Epithelial cell of prostate (primary cell): ENCODE measurements around the gene GAS2L3.
A peak's percentile ranks its signal among the peaks of the same experiment; 100 is the strongest.
"Not testable (repeated sequence)": the region's sequence is repeated elsewhere in the genome, so short reads cannot be mapped to it uniquely, and the experiment has no call there.

ENCODE experiments used
- DNase-seq: peaks from one replicate; pipeline ENCODE4 v3.0.0-alpha.2; 2011; ENCODE audit warnings: low read depth, low spot score
- H3K27ac ChIP-seq: fragments of 450-650 bp; 2 replicates; pipeline ENCODE4 v1.5.1; 2017; ENCODE audit warnings: mild to moderate bottlenecking

The GAS2L3 gene

DNA sequence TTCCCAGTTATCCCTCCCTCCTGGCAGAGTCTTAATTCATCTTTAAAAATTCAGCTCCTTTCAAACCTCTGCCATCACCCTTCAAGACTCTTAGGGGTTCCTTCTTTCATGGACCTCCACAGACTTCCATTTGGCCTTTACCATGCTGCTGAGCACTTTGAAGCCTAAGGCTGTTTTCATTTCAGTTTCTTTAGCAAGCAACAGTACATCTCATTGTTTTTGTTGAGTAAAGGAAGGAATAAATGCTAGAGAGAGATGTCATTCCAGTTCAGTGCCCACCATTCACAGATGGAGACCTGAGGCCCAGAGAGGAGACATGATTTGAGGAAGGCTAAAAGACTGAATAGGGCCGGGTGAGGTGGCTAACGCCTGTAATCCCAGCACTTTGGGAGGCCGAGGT lies 1.3 kb upstream of the GAS2L3 start:
- H3K27ac ChIP-seq, result no peak overlapping the region
- no peak for DNase-seq

DNA sequence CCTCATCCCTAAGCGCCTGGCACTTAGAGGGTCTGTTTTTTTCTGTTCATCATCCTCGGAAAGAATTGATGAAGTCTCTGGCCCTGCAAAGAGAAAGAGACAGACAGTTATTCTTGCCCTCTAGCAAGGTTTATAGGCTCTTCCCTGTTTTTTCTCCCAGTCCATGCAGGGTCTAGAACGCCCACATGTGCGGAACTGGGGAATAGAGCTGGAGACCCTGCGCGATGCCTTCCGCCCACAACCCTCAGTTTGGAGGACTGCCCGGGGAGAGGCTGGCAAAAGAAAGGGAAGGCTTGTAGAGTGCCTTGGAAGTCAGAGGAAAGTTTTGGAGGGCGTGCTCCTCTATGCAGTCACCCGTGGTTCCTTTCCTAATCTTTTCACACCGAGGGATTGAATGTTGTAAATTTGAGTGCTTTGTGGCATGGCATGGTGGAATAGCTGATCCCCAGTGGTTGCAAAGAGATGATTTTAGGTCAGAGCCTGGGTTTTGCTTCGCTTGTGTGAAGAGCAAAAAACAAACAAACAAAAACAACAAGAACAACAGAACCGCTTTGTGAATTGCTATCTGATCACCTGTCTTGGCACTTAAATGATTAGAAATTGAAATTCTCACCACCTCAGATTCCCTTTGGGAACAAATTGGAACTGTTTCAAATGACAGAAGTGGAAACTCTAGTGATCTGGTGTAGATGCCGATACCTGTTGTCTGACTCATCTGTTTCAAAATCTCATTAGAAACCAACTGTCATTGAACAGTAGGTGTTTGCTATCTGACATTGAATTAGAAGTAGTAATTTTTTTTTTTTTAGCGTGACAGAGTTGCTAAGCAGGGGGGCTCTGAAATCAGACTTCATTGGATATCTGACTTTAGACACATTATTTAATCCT lies 947 bp downstream of the GAS2L3 start:
- H3K27ac ChIP-seq, result peak overlapping the region; percentile 44
- no peak for DNase-seq

DNA sequence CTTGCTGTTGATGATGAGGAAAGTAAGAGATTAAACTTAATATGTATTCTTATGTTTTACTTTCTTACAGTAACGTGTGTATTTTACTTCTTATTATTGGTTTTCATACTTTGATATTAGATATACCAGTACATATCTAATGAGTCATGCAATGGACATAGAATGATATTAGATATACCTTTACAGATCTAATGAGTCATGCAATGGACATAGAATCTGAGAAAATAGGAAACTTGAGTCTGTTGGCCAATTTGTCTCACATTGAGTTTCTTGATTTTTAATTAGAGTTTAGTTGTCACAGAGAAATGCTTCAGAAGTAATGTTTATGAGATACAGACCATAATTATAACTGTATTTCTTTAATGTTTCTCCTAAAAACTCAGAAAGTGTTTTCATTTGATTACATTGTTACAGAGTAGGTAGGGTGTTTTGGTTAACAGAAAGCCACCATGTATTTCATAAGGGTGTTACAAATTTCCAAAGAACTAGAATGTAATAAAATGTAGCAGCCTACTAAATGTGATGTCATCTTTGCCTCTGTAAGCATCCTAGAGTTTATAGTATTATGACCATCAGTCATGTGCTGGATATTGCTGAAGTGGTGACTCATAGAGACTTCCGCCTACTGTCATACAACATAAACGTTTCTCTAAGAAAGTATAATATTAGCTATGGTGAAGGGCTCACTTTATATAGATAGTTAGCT lies 3.0 kb downstream of the GAS2L3 start:
- DNase-seq, result peak; percentile 70
- peak overlapping the region; percentile 63 for H3K27ac ChIP-seq

DNA sequence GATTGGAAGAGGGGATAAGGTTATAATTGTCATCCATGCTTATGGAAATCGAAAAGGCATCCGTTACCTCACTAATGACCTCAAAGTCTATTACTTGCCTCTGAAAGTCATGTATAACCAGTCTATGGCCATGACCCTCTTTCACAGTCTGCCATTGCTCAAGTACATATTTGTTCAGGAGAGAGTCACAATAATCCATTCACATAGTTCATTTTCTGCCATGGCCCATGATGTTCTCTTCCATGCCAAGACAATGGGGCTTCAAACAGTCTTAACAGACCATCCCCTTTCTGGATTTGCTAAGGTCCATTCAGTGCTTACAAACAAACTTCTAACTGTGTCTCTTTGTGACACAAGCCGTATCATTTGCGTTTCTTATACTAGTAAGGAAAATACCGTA lies 5.4 kb downstream of the GAS2L3 start:
- no peak for DNase-seq
- no peak overlapping the region for H3K27ac ChIP-seq

DNA sequence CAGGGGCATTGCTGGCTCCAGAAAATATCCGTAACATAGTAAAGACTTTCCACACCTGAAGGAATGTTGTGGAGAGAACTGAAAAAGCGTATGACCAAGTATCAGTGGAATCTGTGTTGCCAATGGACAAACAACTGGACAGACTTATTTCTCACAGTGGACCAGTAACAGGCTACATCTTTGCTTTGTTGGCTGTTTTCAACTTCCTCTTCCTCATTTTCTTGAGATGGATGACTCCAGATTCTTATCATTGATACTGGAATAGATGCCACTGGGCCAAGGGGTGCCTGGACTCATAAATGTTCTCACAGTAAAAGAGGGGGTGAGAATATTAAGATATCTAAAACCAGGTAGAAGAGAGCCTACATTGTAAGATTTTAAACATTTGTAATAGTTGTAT lies 6.4 kb downstream of the GAS2L3 start:
- DNase-seq, result no peak
- no peak overlapping the region for H3K27ac ChIP-seq

DNA sequence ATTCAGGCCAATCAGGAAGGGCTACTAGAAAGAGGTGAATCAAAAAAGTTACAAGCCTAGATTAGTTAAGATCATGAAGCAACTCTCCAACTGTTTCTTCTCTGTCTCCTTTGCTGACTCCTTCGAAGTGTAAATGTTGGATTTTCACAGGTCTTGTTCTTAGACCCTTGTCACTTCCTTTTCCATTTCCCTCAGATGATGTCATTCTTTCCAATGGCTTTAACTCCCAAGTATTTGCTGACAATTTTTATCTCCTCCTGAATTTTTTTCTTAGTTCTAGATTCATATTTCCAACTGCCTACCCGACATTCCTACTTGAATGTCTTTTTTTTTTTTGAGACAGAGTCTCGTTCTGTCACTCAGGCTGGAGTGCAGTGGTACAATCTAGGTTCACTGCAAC lies 10.8 kb downstream of the GAS2L3 start:
- no peak for DNase-seq
- no peak overlapping the region for H3K27ac ChIP-seq

DNA sequence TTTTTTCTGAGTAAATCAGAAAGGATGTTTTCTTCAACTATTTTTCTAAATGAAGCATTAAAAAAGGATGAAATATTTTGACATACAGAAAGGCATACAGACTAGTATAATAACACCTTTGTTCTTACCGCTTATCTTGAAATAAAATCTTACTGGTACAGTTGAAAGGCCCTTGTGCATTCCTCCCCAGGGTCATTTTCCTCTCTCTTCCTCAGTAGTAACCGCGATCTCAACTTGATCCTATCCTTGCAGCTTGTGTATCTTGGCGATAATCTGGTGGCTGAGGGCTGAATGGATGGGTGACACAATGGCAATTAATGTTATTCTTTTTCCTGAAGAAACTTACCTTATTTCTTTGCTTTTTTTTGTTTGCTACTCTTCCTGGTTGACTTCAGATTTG lies 18.5 kb downstream of the GAS2L3 start:
- no peak for DNase-seq
- no peak overlapping the region for H3K27ac ChIP-seq

DNA sequence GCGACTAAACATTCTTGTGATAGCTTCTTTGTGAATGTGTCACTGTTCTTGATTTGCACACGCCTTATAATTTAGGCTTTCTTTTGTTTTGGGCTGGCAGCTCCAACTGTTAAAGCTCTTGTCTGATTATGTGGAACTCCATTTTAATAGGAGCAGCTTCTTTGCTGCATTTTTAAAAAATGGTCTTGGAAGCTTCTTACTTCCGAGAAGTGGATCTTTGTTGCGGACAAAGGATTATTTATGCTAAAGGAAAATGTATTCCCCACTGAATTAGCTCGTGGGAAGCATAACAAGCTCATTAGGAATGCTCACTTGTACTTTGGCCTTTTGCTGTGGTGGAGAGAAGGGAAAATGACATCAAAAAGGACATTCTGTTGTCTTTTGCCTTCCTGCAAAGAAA lies 20.0 kb downstream of the GAS2L3 start:
- H3K27ac ChIP-seq, result no peak overlapping the region
- DNase-seq, result no peak

DNA sequence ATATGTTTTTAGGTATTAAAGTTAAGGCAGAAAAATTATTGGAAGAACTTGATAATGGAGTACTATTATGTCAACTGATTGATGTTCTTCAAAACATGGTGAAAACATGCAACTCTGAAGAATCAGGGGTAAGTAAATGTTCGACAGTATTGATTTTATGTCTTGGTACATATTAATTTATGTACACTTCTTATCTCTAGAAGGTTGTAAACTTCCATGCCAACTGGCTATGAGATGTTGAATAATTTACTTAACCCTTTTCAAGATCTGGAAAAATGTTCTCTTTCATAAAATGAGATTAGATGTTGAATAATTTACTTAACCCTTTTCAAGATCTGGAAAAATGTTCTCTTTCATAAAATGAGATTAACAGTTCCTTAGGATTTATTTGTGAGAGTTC lies 28.1 kb downstream of the GAS2L3 start:
- no peak overlapping the region for H3K27ac ChIP-seq
- no peak for DNase-seq

DNA sequence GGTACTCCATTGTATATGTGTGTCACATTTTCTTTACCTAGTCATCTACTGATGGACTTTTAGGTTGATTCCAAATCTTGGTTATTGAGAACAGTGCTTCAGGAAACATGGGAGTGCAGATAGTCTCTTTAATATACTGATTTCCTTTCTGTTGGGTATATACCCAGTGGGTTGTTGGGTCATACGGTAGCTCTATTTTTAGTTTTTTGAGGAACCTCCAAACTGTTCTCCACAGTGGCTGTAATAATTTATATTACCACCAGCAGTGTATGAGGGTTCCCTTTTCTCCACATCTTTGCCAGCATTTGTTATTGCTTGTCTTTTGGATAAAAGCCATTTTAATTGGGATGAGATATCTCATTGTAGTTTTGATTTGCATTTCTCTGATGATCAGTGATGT lies 29.5 kb downstream of the GAS2L3 start:
- DNase-seq, H3K27ac ChIP-seq: not testable (repeated sequence)

DNA sequence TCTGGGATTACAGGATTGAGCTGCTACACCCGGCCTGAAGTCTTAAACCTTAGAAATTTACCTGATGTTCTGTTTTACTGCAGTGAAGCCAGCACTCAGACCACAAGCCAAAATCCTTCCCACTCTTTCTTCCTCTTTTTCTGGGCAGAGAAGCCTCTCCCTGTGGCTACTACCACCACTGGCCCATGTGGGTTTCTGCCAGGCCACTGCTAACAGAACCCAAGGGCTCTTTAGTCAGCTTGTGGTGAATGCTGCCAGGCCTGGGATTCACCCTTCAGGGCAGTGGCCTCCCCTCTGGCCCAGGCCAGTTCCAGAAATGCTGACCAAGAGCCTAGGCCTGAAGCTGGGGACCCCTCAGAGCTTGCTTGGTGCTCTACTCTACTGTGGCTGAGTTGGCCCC lies 35.3 kb downstream of the GAS2L3 start:
- no peak overlapping the region for H3K27ac ChIP-seq
- no peak for DNase-seq

DNA sequence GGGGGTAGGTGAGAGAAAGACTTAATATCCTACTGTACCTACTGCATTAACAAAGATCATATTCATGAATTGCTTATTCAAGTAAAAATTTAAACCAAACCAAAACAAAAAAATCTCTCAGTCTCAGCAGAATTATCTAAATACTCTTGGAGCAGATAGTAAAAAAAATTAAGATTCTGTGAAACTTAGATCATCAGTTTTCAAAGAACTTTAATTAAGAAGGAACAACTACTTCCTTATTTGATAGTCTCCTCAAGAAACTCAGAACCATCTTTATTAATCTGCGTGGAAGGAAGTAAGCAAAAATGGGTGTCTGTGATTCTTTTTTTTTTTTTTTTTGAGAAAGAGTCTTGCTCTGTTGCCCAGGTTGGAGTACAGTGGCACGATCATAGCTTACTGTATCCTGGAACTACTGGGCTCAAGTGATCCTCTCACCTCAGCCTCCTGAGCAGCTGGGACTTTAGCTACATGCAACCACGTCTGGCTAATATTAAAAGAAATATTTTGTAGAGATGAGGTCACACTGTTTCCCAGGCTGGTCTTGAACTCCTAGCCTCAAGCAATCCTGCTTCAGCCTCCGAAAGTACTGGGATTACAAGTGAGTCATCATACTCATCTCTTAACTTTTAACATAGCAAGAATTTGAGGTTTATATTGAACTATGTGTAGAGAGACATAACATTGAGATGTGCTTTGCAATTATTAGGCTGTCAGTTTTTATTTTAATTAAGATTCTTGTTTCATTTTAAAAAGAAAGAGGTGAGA lies 37.4 kb downstream of the GAS2L3 start:
- no peak overlapping the region for H3K27ac ChIP-seq
- no peak for DNase-seq

DNA sequence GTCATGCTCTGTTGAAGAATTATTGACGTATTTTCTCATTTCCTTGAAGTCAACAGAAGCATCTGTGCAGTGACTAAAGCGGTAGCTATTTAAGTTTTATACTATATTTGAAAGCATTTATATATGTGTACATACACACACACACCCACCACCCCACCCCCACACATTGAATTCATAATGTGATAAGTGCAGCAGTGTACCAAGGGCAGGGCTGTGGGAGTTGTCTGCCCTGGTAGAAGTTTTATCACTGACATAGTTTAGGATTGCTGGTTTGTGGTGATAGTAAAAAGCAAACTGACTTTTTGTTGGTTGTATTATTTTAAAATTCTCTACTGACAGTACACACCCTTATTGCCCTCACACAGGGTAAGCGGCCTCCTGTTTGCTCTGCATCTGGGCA lies 39.1 kb downstream of the GAS2L3 start:
- DNase-seq, result no peak
- H3K27ac ChIP-seq, result no peak overlapping the region

DNA sequence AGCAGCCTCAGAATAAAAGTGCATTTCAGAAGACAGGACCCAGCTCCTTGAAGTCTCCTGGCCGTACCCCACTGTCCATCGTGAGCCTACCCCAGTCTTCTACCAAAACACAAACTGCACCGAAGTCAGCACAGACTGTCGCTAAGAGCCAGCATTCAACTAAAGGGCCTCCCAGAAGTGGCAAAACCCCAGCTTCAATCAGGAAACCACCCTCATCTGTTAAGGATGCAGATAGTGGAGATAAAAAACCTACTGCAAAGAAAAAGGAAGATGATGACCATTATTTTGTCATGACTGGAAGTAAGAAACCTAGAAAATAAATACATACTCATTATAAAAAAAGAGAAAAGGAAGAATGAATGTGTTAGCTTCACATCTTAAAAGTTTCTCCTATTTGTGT lies 51.1 kb downstream of the GAS2L3 start:
- DNase-seq, result no peak
- H3K27ac ChIP-seq, result no peak overlapping the region

DNA sequence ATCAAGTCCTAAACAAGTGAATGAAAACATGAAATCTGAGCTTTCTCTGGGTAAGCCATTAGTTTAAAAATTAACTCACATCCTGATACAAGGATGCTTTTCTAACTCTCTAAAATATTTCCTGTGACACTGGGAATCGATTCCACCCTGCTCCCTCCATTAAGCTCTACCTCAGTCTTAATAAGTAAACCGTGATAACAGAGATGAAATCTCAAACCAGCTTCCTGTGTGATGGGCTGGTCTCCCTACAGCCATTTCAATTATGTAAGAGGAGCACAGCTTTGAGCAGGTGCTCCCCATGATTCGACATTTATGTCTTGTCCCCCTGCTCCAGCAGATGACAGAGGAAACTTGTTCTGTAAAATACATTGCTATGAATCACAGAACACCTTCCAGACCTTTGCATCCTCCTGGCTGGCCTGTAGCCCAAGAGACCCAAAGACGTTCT lies 59.0 kb downstream of the GAS2L3 start:
- no peak for DNase-seq
- no peak overlapping the region for H3K27ac ChIP-seq

DNA sequence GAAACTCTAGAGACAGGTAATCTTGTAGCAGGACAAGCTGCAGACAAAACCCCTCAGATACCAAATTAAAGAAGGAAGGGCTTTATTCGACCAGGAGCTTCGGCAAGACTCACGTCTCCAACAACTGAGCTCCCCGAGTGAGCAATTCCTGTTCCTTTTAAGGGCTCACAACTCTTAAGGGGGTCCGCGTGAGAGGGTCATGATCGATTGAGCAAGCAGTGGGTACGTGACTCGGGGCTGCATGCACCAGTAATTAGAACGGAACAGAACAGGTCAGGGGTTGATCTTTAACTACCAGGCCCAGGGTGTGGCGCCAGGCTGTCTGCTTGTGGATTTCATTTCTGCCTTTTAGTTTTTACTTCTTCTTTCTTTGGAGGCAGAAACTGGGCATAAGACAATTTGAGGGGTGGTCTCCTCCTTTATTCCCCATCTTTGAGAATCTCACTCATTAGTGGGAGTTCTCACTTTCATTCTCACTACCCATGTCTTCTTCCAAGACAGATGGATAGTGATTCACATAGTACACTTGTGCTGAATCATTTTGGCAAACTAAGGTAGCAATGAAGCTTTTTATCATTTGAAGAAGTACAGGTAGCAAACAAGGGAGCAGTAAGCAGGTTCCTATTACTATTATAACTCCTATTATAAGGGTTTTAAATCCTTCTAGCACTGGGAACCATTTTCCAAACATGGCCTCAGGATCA lies 59.8 kb downstream of the GAS2L3 start:
- H3K27ac ChIP-seq, DNase-seq: not testable (repeated sequence)

DNA sequence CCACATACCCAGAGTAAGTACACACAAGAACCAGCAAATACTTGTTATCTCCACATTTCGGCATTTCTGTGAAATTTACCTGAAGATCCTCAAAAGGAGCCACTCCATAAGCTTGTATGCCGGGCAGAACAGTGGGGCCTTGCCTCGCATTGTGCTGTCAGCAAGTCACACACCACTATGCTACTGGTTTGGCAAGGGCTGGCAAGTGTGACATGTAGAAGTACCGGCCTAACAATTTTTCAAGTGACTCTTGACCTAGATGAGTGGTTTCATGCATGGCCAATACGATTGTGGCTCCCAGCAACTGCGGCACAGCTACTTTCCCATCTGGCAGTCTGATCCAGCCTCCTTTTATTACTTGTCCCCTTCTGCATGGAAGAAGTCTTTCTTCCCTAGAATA lies 69.8 kb downstream of the GAS2L3 start:
- DNase-seq, result no peak
- no peak overlapping the region for H3K27ac ChIP-seq

DNA sequence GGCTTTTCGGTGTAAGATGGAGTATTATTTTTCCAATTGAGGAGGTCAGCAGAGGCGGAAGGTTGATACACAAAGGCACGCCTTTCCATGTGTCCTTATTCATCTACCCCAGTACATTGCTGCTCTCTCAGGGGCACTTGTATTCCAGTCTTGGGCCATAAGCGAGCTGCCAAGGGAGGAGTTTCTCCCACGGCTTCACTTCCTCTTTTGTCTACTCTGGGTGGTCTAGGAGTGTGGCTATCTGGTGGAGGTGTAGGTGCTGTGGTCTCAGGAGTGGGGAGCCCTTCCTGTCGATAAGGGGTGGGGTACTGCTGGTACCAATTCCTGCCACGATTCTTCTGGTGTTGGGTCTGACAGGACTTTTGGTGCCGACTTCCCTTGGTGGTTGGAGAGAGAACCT lies 73.4 kb downstream of the GAS2L3 start:
- no peak for DNase-seq
- no peak overlapping the region for H3K27ac ChIP-seq

DNA sequence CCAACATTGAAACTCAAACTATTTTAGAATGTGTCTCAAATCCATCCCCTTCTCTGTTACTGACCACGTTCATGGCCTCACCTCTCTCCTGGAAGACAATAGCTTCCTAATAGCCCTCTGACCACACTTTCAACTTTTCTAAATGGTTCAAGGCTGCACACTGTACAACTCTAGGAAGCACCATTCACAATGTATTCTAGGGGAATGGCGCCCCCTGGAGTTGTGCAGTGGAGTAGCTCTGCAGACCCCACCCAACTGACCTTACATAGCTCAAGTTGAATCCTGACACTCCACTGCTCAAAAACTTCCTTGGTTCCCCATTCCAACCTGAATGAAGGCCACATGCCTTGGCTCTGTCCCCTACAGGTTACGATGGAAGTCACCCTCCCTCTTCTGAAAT lies 77.6 kb downstream of the GAS2L3 start:
- no peak overlapping the region for H3K27ac ChIP-seq
- DNase-seq, result no peak

DNA sequence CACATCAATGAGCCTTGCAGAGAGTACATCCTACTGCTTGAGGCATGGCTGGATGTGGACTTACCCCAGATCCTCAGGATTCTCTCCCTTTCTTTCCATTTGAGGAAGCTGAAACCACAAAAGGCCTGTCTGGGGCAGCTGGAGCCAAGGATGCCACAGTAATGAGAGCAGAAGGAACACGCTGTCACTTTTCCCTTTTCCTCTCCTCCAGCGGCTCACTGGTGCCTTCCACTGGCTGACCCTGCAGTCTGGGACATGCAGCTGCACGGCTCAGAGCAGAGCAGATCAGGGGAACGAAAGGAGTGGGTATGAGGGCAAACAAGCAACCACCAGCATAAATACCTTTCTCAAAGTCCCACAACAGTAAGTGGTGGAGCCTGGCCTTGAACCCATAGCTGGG lies 78.2 kb downstream of the GAS2L3 start:
- H3K27ac ChIP-seq, result no peak overlapping the region
- DNase-seq, result no peak
